ENCODE measurements around the gene ADAMTS17. TPM values are rescaled to one million over a fixed set of nuclear protein-coding genes. Genes with fewer than 3 reads are reported as not detected.
A peak's percentile ranks its signal among the peaks of the same experiment; 100 is the strongest.

ADAMTS17 gene
- total and polyA plus RNA-seq, 8 donors: 0.31 to 14.3 (median 6.3) TPM

- intact Hi-C loops (cut with DNase I; ENCODE audit: low total_unique reads): no loop called here
- Histone ChIP-seq H3K4me3 (no peak overlapping the region), H3K9me3 (no peaks in the 10 kb centered on the region), H3K36me3 (no peaks in the 10 kb centered on the region), H3K27ac (no peak overlapping the region), H3K27me3 (no peaks in the 10 kb centered on the region), H3K4me1 (peaks cover 0 to 7% (median 0%) of the 10 kb centered on the region in 4 donors)
- 80 to 97% (median 87%) methylated on average over 2 of the region's 2 CpGs for WGBS, 5 donors
- no peak for TF ChIP-seq EP300 (IDR thresholded peaks at IDR 0.05)
- no peak for TF ChIP-seq CTCF (IDR thresholded peaks at IDR 0.05)
- DNase-seq: no peak
These were observed 286.0 kb downstream of the ADAMTS17 start for GRCh38 chr15:100055821-100056220.

GRCh38 chr15:100054539-100054938 lies 287.2 kb downstream of the ADAMTS17 start:
- Histone ChIP-seq H3K4me3 (no peak overlapping the region), H3K9me3 (no peaks in the 10 kb centered on the region), H3K36me3 (no peaks in the 10 kb centered on the region), H3K27ac (no peak overlapping the region), H3K4me1 (no peaks in the 10 kb centered on the region), H3K27me3 (no peaks in the 10 kb centered on the region)
- intact Hi-C loops (cut with DNase I; ENCODE audit: low total_unique reads): no loop called here
- no peak for DNase-seq
- TF ChIP-seq POLR2A (IDR thresholded peaks at IDR 0.05) (no peak), CTCF (IDR thresholded peaks at IDR 0.05) (no peak), POLR2AphosphoS5 (IDR thresholded peaks at IDR 0.05) (no peak), EP300 (IDR thresholded peaks at IDR 0.05) (no peak)
- WGBS, 5 donors: 69 to 80% (median 72%) methylated on average over 5 to 7 of the region's 7 CpGs

GRCh38 chr15:100053474-100054121 lies 288.2 kb downstream of the ADAMTS17 start:
- no peaks in the 10 kb centered on the region for H3K27me3 ChIP-seq
- WGBS, 5 donors: 57 to 65% (median 61%) methylated on average over 11 of the region's 11 CpGs
- intact Hi-C loops (cut with DNase I; ENCODE audit: low total_unique reads): no loop called here
- H3K4me3 ChIP-seq: no peak overlapping the region
- no peak overlapping the region for H3K27ac ChIP-seq
- peak in 1 of 2 donors; percentile 34 for DNase-seq
- H3K4me1 ChIP-seq: no peaks in the 10 kb centered on the region
- H3K36me3 ChIP-seq: no peaks in the 10 kb centered on the region
- TF ChIP-seq POLR2AphosphoS5 (IDR thresholded peaks at IDR 0.05): no peak
- no peaks in the 10 kb centered on the region for H3K9me3 ChIP-seq

GRCh38 chr15:100052716-100053473 lies 288.9 kb downstream of the ADAMTS17 start:
- no peak overlapping the region for H3K27ac ChIP-seq
- no peak for DNase-seq
- H3K4me1 ChIP-seq: no peaks in the 10 kb centered on the region
- no peaks in the 10 kb centered on the region for H3K36me3 ChIP-seq
- 69 to 80% (median 71%) methylated on average over 14 to 19 of the region's 19 CpGs for WGBS, 5 donors
- TF ChIP-seq EP300 (IDR thresholded peaks at IDR 0.05): no peak
- TF ChIP-seq POLR2A (IDR thresholded peaks at IDR 0.05): no peak
- no peak for TF ChIP-seq CTCF (IDR thresholded peaks at IDR 0.05)
- TF ChIP-seq POLR2AphosphoS5 (IDR thresholded peaks at IDR 0.05): no peak
- no peaks in the 10 kb centered on the region for H3K9me3 ChIP-seq
- H3K27me3 ChIP-seq: no peaks in the 10 kb centered on the region
- intact Hi-C loops (cut with DNase I; ENCODE audit: low total_unique reads): no loop called here
- no peak overlapping the region for H3K4me3 ChIP-seq
